H1 (cell line): ENCODE data around the gene ZNF804B. TPM values are rescaled to one million over a fixed set of nuclear protein-coding genes. Genes with fewer than 3 reads are reported as not detected.

Experiments
- CTCF ChIA-PET: fragments of 300-600 bp; sonication (Branson Sonifier 250); formaldehyde crosslinking; loops from one replicate; lab custom pipeline; 2021; ENCODE audit not compliant: partially characterized antibody; lab: Charles Lee
- POLR2A ChIA-PET: fragments of 300-600 bp; sonication (Branson Sonifier 250); formaldehyde crosslinking; loops from one replicate; lab custom pipeline; 2021; ENCODE audit warnings: inconsistent platforms; ENCODE audit not compliant: partially characterized antibody; lab: Charles Lee
- DNase-seq, 2 experiments: peaks; one replicate each; pipeline versions ENCODE4 v3.0.0 to v3.0.0-alpha.2; 2010 to 2022; ENCODE audit warnings: low spot score in 2 of 2, low read depth in 1 of 2, mixed read lengths in 1 of 2
- FAIRE-seq: peaks from 2 replicates; lab custom pipeline; 2011; peaks lifted over from hg19 to GRCh38; lab: Jason Lieb, UNC
- H2AFZ ChIP-seq: 2 replicates; pipeline ENCODE4 v1.8.1; 2012; ENCODE audit warnings: low read length, inconsistent platforms
- H2AK5ac ChIP-seq: 2 replicates; pipeline ENCODE4 v1.6.1; 2013; ENCODE audit warnings: low read depth, low read length
- H2BK120ac ChIP-seq: replicated peaks from 2 replicates; pipeline ENCODE3; 2013; ENCODE audit warnings: low read depth, low read length, inconsistent platforms
- H2BK12ac ChIP-seq: 2 replicates; pipeline ENCODE4 v1.6.1; 2013; ENCODE audit warnings: low read depth, low read length
- H2BK15ac ChIP-seq: 2 replicates; pipeline ENCODE4 v1.6.1; 2013; ENCODE audit warnings: low read length
- H2BK20ac ChIP-seq: 2 replicates; pipeline ENCODE4 v1.6.1; 2013; ENCODE audit warnings: low read length
- H2BK5ac ChIP-seq: 2 replicates; pipeline ENCODE4 v1.6.1; 2013; ENCODE audit warnings: low read depth, low read length
- H3K14ac ChIP-seq: 2 replicates; pipeline ENCODE4 v1.6.1; 2013; ENCODE audit warnings: inconsistent platforms; ENCODE audit not compliant: insufficient read length
- H3K18ac ChIP-seq: 2 replicates; pipeline ENCODE4 v1.6.1; 2013; ENCODE audit warnings: low read length; ENCODE audit errors: extremely low read depth
- H3K23ac ChIP-seq: 2 replicates; pipeline ENCODE4 v1.6.1; 2013; ENCODE audit warnings: inconsistent platforms; ENCODE audit not compliant: insufficient read length
- H3K23me2 ChIP-seq: 2 replicates; pipeline ENCODE4 v1.6.1; 2013; ENCODE audit warnings: low read depth, low read length
- H3K27ac ChIP-seq: 2 replicates; pipeline ENCODE4 v1.6.1; 2011; ENCODE audit warnings: low read depth, low read length, inconsistent platforms
- H3K27me3 ChIP-seq, 4 experiments: replicated peaks in 1 of 4; 1 replicate in 1 of 4; 2 replicates in 3 of 4; pipeline versions ENCODE4 v1.6.1 to v1.8.1; 2011 to 2013; ENCODE audit warnings: low read length in 3 of 4, mild to moderate bottlenecking in 3 of 4, inconsistent platforms in 2 of 4, mixed read lengths in 2 of 4, moderate library complexity in 1 of 4; ENCODE audit not compliant: control insufficient read depth in 3 of 4, insufficient read depth in 3 of 4; ENCODE audit errors: extremely low read depth in 1 of 4
- H3K36me3 ChIP-seq, 4 experiments: 2 replicates each; pipeline versions ENCODE4 v1.6.1 to v1.8.1; 2011 to 2013; ENCODE audit warnings: mild to moderate bottlenecking in 4 of 4, low read length in 3 of 4, moderate library complexity in 2 of 4, control low read depth in 1 of 4, inconsistent platforms in 1 of 4; ENCODE audit not compliant: insufficient read depth in 4 of 4, control insufficient read depth in 2 of 4
- H3K4ac ChIP-seq: replicated peaks from 2 replicates; pipeline ENCODE3; 2013; ENCODE audit warnings: low read length, low read depth, mixed read lengths, inconsistent platforms; ENCODE audit not compliant: insufficient read length
- H3K4me1 ChIP-seq, 4 experiments: replicated peaks in 1 of 4; 1 replicate in 1 of 4; 2 replicates in 3 of 4; pipeline versions ENCODE4 v1.6.1 to v1.8.1; 2011 to 2013; ENCODE audit warnings: low read length in 3 of 4, inconsistent platforms in 2 of 4, mixed read lengths in 1 of 4; ENCODE audit not compliant: insufficient read depth in 4 of 4, control insufficient read depth in 3 of 4
- H3K4me2 ChIP-seq, 2 experiments: 2 replicates each; pipeline versions ENCODE4 v1.6.1 to v1.8.1; 2011 to 2013; ENCODE audit warnings: low read depth in 2 of 2, low read length in 2 of 2, control low read depth in 1 of 2, inconsistent platforms in 1 of 2, mild to moderate bottlenecking in 1 of 2; ENCODE audit not compliant: insufficient read depth in 1 of 2
- H3K4me3 ChIP-seq, 4 experiments: fragments of 200-600, 300-600 bp in 1 of 4; sonication (generic), shearing (Covaris generic), sonication (Bioruptor Twin) in 1 of 4; 2 replicates each; pipeline versions ENCODE4 v1.5.1 to v1.8.1; 2011 to 2016; ENCODE audit warnings: low read length in 4 of 4, low read depth in 3 of 4, control low read depth in 2 of 4, inconsistent platforms in 2 of 4, mild to moderate bottlenecking in 2 of 4, mixed read lengths in 1 of 4, moderate library complexity in 1 of 4; ENCODE audit not compliant: insufficient read depth in 2 of 4; ENCODE audit errors: extremely low read depth in 1 of 4
- H3K56ac ChIP-seq: replicated peaks from 2 replicates; pipeline ENCODE3; 2013; ENCODE audit warnings: low read depth, mild to moderate bottlenecking, mixed read lengths, low read length, inconsistent platforms; ENCODE audit not compliant: insufficient read length
- H3K79me1 ChIP-seq: 2 replicates; pipeline ENCODE4 v1.6.1; 2013; ENCODE audit warnings: low read depth, low read length, control low read depth
- H3K79me2 ChIP-seq, 2 experiments: 2 replicates each; pipeline versions ENCODE4 v1.6.1 to v1.8.1; 2012 to 2013; ENCODE audit warnings: low read length in 2 of 2, mild to moderate bottlenecking in 2 of 2, inconsistent platforms in 1 of 2; ENCODE audit not compliant: insufficient read depth in 2 of 2, control insufficient read depth in 1 of 2
- H3K9ac ChIP-seq, 4 experiments: replicated peaks in 1 of 4; 1 replicate in 1 of 4; 2 replicates in 3 of 4; pipeline versions ENCODE4 v1.6.1 to v1.8.1; 2011 to 2013; ENCODE audit warnings: low read depth in 3 of 4, low read length in 3 of 4, control low read depth in 2 of 4, mild to moderate bottlenecking in 2 of 4, moderate library complexity in 2 of 4, inconsistent platforms in 1 of 4; ENCODE audit errors: extremely low read depth in 1 of 4
- H3K9me3 ChIP-seq, 2 experiments: 2 replicates each; pipeline versions ENCODE4 v1.6.1 to v1.8.1; 2012 to 2013; ENCODE audit warnings: mild to moderate bottlenecking in 2 of 2, moderate library complexity in 2 of 2, control low read depth in 1 of 2, inconsistent platforms in 1 of 2, low read depth in 1 of 2, low read length in 1 of 2, mixed read lengths in 1 of 2; ENCODE audit not compliant: insufficient read depth in 2 of 2
- H4K20me1 ChIP-seq, 2 experiments: replicated peaks in 1 of 2; 2 replicates each; pipeline versions ENCODE3 to v1.8.1; 2011 to 2013; ENCODE audit warnings: inconsistent platforms in 2 of 2, low read length in 2 of 2, mild to moderate bottlenecking in 1 of 2; ENCODE audit not compliant: insufficient read depth in 2 of 2, control insufficient read depth in 1 of 2
- H4K5ac ChIP-seq: 2 replicates; pipeline ENCODE4 v1.6.1; 2013; ENCODE audit warnings: low read length, low read depth, mixed read lengths, inconsistent platforms; ENCODE audit not compliant: insufficient read length
- H4K8ac ChIP-seq: 2 replicates; pipeline ENCODE4 v1.8.0; 2013; ENCODE audit warnings: mild to moderate bottlenecking, moderate library complexity, low read length, inconsistent platforms; ENCODE audit not compliant: insufficient read depth; ENCODE audit errors: extremely low read depth
- H4K91ac ChIP-seq: replicated peaks from 2 replicates; pipeline ENCODE3; 2013; ENCODE audit warnings: low read length, mixed read lengths, inconsistent platforms; ENCODE audit not compliant: insufficient read length
- ASH2L ChIP-seq: fragments of 200-600, 300-600 bp; sonication (generic); IDR thresholded peaks from one replicate; pipeline ENCODE4 v1.7.1; 2017; ENCODE audit warnings: low read length
- CBX5 ChIP-seq: fragments of 300-800, 300-1000 bp; sonication (generic); IDR thresholded peaks from 2 replicates; pipeline ENCODE4 v1.7.1; 2016; ENCODE audit warnings: antibody characterized with exemption, low read length, low read depth
- CEBPB ChIP-seq: IDR thresholded peaks from 2 replicates; pipeline ENCODE4 v1.6.1; 2012; ENCODE audit warnings: low read depth, low read length
- CTBP2 ChIP-seq: IDR thresholded peaks from 2 replicates; pipeline ENCODE4 v1.7.0; 2011; ENCODE audit warnings: borderline replicate concordance, mild to moderate bottlenecking, moderate library complexity, mixed read lengths, low read length; ENCODE audit not compliant: insufficient read depth, insufficient read length
- EZH2 ChIP-seq: fragments of 200-600 bp; sonication (generic); IDR thresholded peaks from 2 replicates; pipeline ENCODE4 v1.7.1; 2012; ENCODE audit warnings: low read depth, mild to moderate bottlenecking, moderate library complexity, low read length, inconsistent platforms; ENCODE audit not compliant: severe bottlenecking
- HDAC6 ChIP-seq: IDR thresholded peaks from one replicate; pipeline ENCODE4 v1.7.1; 2012; ENCODE audit warnings: low read depth, mild to moderate bottlenecking, inconsistent platforms, low read length, moderate library complexity
- PHF8 ChIP-seq: fragments of 200-600 bp; sonication (generic); conservative IDR thresholded peaks from 2 replicates; pipeline ENCODE4 v1.7.1; 2012; ENCODE audit warnings: low read depth, mild to moderate bottlenecking, inconsistent platforms, low read length, moderate library complexity
- POLR2AphosphoS5 ChIP-seq: IDR thresholded peaks from 2 replicates; pipeline ENCODE4 v1.6.1; 2011; ENCODE audit warnings: low read depth, low read length
- POU5F1 ChIP-seq: IDR thresholded peaks from 2 replicates; pipeline ENCODE4 v1.6.1; 2011; ENCODE audit warnings: low read depth, mild to moderate bottlenecking, low read length, moderate library complexity
- RNF2 ChIP-seq: fragments of 200-900, 300-1000 bp; sonication (generic); IDR thresholded peaks from 2 replicates; pipeline ENCODE4 v1.7.1; 2016; ENCODE audit warnings: borderline replicate concordance, low read depth, mild to moderate bottlenecking, antibody characterized with exemption, low read length; ENCODE audit not compliant: poor library complexity, severe bottlenecking; ENCODE audit errors: missing control alignments
- SIN3A ChIP-seq, 2 experiments: IDR thresholded peaks in 1 of 2; conservative IDR thresholded peaks in 1 of 2; 2 replicates each; pipeline ENCODE4 v1.6.1; 2011 to 2012; ENCODE audit warnings: low read length in 2 of 2, improper control_type of control experiment in 1 of 2, low read depth in 1 of 2, mild to moderate bottlenecking in 1 of 2
- SIRT6 ChIP-seq: IDR thresholded peaks from one replicate; pipeline ENCODE4 v1.7.1; 2012; ENCODE audit warnings: low read length, inconsistent platforms
- TBP ChIP-seq: IDR thresholded peaks from 2 replicates; pipeline ENCODE4 v1.6.1; 2011; ENCODE audit warnings: low read depth, low read length, improper control_type of control experiment
- TCF12 ChIP-seq: IDR thresholded peaks from 2 replicates; pipeline ENCODE4 v1.6.1; 2011; ENCODE audit warnings: low read depth, mild to moderate bottlenecking, low read length
- TEAD4 ChIP-seq: IDR thresholded peaks from 2 replicates; pipeline ENCODE4 v1.6.1; 2012; ENCODE audit warnings: low read depth, low read length, inconsistent platforms, mixed read lengths
- WGBS, 2 experiments: shearing (Covaris generic) in 1 of 2; methylation state at CpG; one replicate each; pipeline versions ENCODE4 v1.1.6 to v1.1.7; 2013 to 2015; ENCODE audit warnings: low lambda C conversion rate in 2 of 2, mixed read lengths in 2 of 2, inconsistent platforms in 1 of 2, low coverage in 1 of 2, missing lambda C conversion rate in 1 of 2; ENCODE audit not compliant: insufficient replicate concordance in 2 of 2, insufficient coverage in 1 of 2, insufficient read length in 1 of 2; ENCODE audit errors: extremely low coverage in 1 of 2, missing lambda C conversion rate in 1 of 2; 5-methylcytosine and 5-hydroxymethylcytosine counted together
- polyA plus RNA-seq, 7 experiments: library from polyadenylated mRNA; depleted of rRNA in 3 of 7; stranded (reverse) in 5 of 7; unstranded in 2 of 7; fragments of >200 nt in 5 of 7; fragments of 200-250 nt in 2 of 7; gene quantifications; 1 replicate in 5 of 7; 2 replicates in 1 of 7; 4 replicates in 1 of 7; pipeline versions ENCODE4 v1.2.1 to v1.2.3, GENCODE V29; 2011 to 2013; ENCODE audit warnings: missing spikeins in 2 of 7, mixed read lengths in 2 of 7
- total RNA-seq: library from RNA; stranded (reverse); fragmentation: NEBNext Ultra II Directional; extraction: Animal tissue kit (Norgen Biotek cat#: 25700); gene quantifications from 2 replicates; pipeline ENCODE4 v1.2.1, GENCODE V29; 2021

The ZNF804B gene
- total and polyA plus RNA-seq, 2 of the 8 experiments (the other 6 are each of a cell fraction or from before 2014, with no cell fraction given): not detected

DNA sequence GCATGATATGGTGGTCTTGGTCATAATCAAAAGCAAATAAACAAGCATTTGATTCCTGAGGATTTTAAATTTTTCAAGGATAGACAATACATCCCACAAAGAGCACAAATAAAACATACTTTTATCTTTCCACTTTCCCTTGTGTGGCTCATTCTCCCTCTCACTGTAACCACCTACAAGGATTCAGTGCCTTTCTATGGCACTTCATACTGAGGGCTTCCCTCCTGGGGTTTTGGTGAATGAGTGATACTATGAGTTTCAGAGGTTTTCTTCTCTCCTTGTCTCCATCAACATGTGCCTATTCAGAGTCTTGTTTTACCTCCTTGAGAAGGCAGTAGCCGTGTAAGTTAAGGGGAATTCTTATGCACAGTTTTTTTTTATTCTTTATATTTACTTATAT, 332.1 kb downstream of the ZNF804B start:
- Histone ChIP-seq H2BK5ac (peak overlapping the region; percentile 22; the same call in 1 of the 2 replicates), H3K4me2 (peak overlapping the region in 1 of 2 experiments; percentile 40; a peak in 1 of 4 replicates), H2BK12ac (no peak overlapping the region), H4K5ac (peak overlapping the region; percentile 87), H2AK5ac (no peak overlapping the region), H3K18ac (no peak overlapping the region), H3K9ac (no peak overlapping the region), H3K4ac (no peak overlapping the region), H3K36me3 (no peaks in the 10 kb centered on the region), H3K79me1 (no peaks in the 10 kb centered on the region), H4K20me1 (no peaks in the 10 kb centered on the region), H2BK15ac (no peak overlapping the region), H3K56ac (no peak overlapping the region), H3K14ac (no peak overlapping the region), H2BK20ac (no peak overlapping the region), H2BK120ac (no peak overlapping the region), H3K9me3 (no peaks in the 10 kb centered on the region), H4K91ac (no peak overlapping the region), H2AFZ (no peak overlapping the region), H3K23ac (no peak overlapping the region), H3K4me3 (peak overlapping the region in 1 of 4 experiments; percentile 13; a peak in 1 of 8 replicates), H3K27me3 (no peaks in the 10 kb centered on the region), H3K27ac (no peak overlapping the region), H4K8ac (no peak overlapping the region), H3K23me2 (no peaks in the 10 kb centered on the region), H3K79me2 (no peaks in the 10 kb centered on the region), H3K4me1 (peaks cover 0 to 11% (median 0%) of the 10 kb centered on the region in 4 experiments; a peak in 1 of 7 replicates)
- POLR2A ChIA-PET: no interaction called here
- 65% methylated on average over 1 of the region's 1 CpG; no CpG with 5 or more reads in 1 of the 2 experiments for WGBS, 2 experiments
- CTCF ChIA-PET: no interaction called here
- DNase-seq (no peak), FAIRE-seq (no peak)
- TF ChIP-seq ASH2L: no peak
- TF ChIP-seq POU5F1: no peak
- no peak for TF ChIP-seq POLR2AphosphoS5
- TF ChIP-seq SIN3A (conservative IDR thresholded peaks at IDR 0.05 in 1 of 2, IDR thresholded peaks at IDR 0.05 in 1 of 2; ENCODE audit: low read depth in 1 of 2, low read length in 2 of 2): no peak
- no peak for TF ChIP-seq CEBPB
- no peak for TF ChIP-seq CBX5
- no peak for TF ChIP-seq RNF2
- TF ChIP-seq SIRT6: no peak
- TF ChIP-seq TBP: no peak
- TF ChIP-seq CTBP2: no peak
- TF ChIP-seq TCF12: no peak
- no peak for TF ChIP-seq EZH2
- TF ChIP-seq HDAC6: no peak
- TF ChIP-seq TEAD4: no peak
- TF ChIP-seq PHF8: no peak
